ENCODE data around the gene PSMG4.

Gene PSMG4

GRCh38 chr6:3221578-3221977 is 37.2 kb upstream of the PSMG4 start:
- Histone ChIP-seq H3K36me3 (ENCODE audit: control insufficient read depth in 2 of 2, insufficient read depth in 2 of 2, low read length in 2 of 2) (no peaks in the 10 kb centered on the region), H3K9ac (ENCODE audit: low read length in 2 of 2) (no peak overlapping the region), H3K9me3 (ENCODE audit: control insufficient read depth in 2 of 2, low read length in 2 of 2) (no peaks in the 10 kb centered on the region), H3K4me1 (ENCODE audit: control insufficient read depth, insufficient read depth, low read length) (peaks cover 4% of the 10 kb centered on the region), H3K27ac (ENCODE audit: low read length) (no peak overlapping the region), H3K4me3 (ENCODE audit: low read length in 2 of 2) (no peak overlapping the region), H3K27me3 (ENCODE audit: control insufficient read depth in 1 of 2, insufficient read depth in 2 of 2, low read length in 2 of 2) (peaks cover under 1 to 3% of the 10 kb centered on the region in 2 donors)

- H3K36me3 ChIP-seq (ENCODE audit: control insufficient read depth in 2 of 2, insufficient read depth in 2 of 2, low read length in 2 of 2): no peaks in the 10 kb centered on the region
- H3K4me1 ChIP-seq (ENCODE audit: control insufficient read depth, insufficient read depth, low read length): peaks cover 14% of the 10 kb centered on the region
- no peak overlapping the region for H3K4me3 ChIP-seq (ENCODE audit: low read length in 2 of 2)
- H3K9ac ChIP-seq (ENCODE audit: low read length in 2 of 2): no peak overlapping the region
- H3K27ac ChIP-seq (ENCODE audit: low read length): no peak overlapping the region
- H3K27me3 ChIP-seq (ENCODE audit: control insufficient read depth in 1 of 2, insufficient read depth in 2 of 2, low read length in 2 of 2): peaks cover 9 to 11% of the 10 kb centered on the region in 2 donors
- no peaks in the 10 kb centered on the region for H3K9me3 ChIP-seq (ENCODE audit: control insufficient read depth in 2 of 2, low read length in 2 of 2)
Observed at GRCh38 chr6:3222506-3223038, 36.2 kb upstream of the PSMG4 start.

DNA sequence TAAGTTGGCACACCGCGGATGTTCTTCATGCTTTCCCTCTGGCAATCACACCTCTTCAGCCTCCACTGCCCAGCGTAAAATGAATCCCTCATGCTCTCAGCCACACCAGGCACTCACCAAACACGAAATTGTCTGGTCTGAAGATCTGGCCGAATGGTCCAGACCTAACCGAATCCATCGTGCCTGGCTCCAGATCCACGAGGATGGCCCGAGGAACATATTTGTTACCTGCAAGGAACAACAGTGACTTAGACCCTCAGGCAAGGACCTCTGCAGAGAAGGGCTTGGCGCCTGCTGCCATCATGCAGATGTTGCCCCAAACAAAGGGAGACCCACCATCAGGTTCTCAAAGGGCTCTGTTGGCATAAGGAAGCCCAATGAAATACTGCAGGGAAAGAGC is 32.7 kb upstream of the PSMG4 start:
- Histone ChIP-seq H3K9ac (ENCODE audit: low read length in 2 of 2) (no peak overlapping the region), H3K27ac (ENCODE audit: low read length) (no peak overlapping the region), H3K9me3 (ENCODE audit: control insufficient read depth in 2 of 2, low read length in 2 of 2) (no peaks in the 10 kb centered on the region), H3K4me3 (ENCODE audit: low read length in 2 of 2) (no peak overlapping the region), H3K36me3 (ENCODE audit: control insufficient read depth in 2 of 2, insufficient read depth in 2 of 2, low read length in 2 of 2) (no peaks in the 10 kb centered on the region), H3K27me3 (ENCODE audit: control insufficient read depth in 1 of 2, insufficient read depth in 2 of 2, low read length in 2 of 2) (peaks cover 29 to 43% of the 10 kb centered on the region in 2 donors), H3K4me1 (ENCODE audit: control insufficient read depth, insufficient read depth, low read length) (peaks cover 38% of the 10 kb centered on the region)

GRCh38 chr6:3226481-3227362 is 32.0 kb upstream of the PSMG4 start:
- peaks cover 45% of the 10 kb centered on the region for H3K4me1 ChIP-seq (ENCODE audit: control insufficient read depth, insufficient read depth, low read length)

GRCh38 chr6:3227363-3228045 is 31.2 kb upstream of the PSMG4 start, which contains the start of gene TUBB2B:
Gene TUBB2B (minus strand): TSS chr6:3227653. CDS start chr6:3227543, 110 bp downstream.
- Histone ChIP-seq H3K27ac (ENCODE audit: low read length) (no peak within 1 kb of the TSS), H3K4me3 (ENCODE audit: low read length in 2 of 2) (peak within 1 kb of the TSS; percentile 58 to 72), H3K4me1 (ENCODE audit: control insufficient read depth, insufficient read depth, low read length) (peaks cover 48% of the 10 kb centered on the region), H3K36me3 (ENCODE audit: control insufficient read depth in 2 of 2, insufficient read depth in 2 of 2, low read length in 2 of 2) (no peaks in the 10 kb centered on the region), H3K27me3 (ENCODE audit: control insufficient read depth in 1 of 2, insufficient read depth in 2 of 2, low read length in 2 of 2) (peaks cover 40 to 46% of the 10 kb centered on the region in 2 donors), H3K9ac (ENCODE audit: low read length in 2 of 2) (no peak within 1 kb of the TSS), H3K9me3 (ENCODE audit: control insufficient read depth in 2 of 2, low read length in 2 of 2) (no peaks in the 10 kb centered on the region)

More at GRCh38 chr6:3226481-3227362, 32.0 kb upstream of the PSMG4 start:
- Histone ChIP-seq H3K27ac (ENCODE audit: low read length) (no peak overlapping the region), H3K27me3 (ENCODE audit: control insufficient read depth in 1 of 2, insufficient read depth in 2 of 2, low read length in 2 of 2) (peaks cover 36 to 46% of the 10 kb centered on the region in 2 donors), H3K9me3 (ENCODE audit: control insufficient read depth in 2 of 2, low read length in 2 of 2) (no peaks in the 10 kb centered on the region), H3K36me3 (ENCODE audit: control insufficient read depth in 2 of 2, insufficient read depth in 2 of 2, low read length in 2 of 2) (no peaks in the 10 kb centered on the region), H3K9ac (ENCODE audit: low read length in 2 of 2) (no peak overlapping the region), H3K4me3 (ENCODE audit: low read length in 2 of 2) (peak overlapping the region; percentile 58 to 72)

DNA sequence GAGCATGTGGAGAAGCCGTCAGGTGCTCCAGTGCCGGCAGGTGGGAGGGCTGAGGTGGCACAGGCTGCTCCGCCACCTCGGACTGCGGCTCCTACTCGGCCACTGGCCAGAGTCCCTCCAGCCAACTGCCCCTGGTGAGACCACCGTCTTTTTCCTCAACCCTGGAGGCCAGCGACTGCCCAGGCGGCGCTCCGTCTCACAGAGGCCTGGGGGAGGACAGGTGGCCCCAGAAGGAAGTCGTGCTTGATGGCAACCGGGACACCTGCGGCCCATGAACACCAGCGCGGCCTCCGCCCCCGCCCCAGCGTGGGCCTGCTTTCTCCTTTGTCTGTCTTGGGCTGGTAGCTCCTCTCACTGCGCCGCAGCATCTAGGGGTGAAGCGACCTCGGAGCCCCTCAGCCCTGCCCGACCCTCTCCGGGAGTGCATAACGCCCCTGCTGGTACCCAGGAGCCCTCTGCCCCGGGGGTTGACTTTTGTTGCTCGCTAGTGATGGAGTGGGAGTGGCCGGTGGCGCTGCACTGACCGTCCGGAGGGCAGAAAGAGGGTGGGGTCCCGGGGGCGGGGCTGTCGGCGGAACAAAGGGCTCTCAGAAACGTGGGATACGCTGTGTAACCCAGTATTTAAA is 30.6 kb upstream of the PSMG4 start:
- peaks cover 47% of the 10 kb centered on the region for H3K4me1 ChIP-seq (ENCODE audit: control insufficient read depth, insufficient read depth, low read length)

GRCh38 chr6:3228771-3229565 is 29.8 kb upstream of the PSMG4 start:
- Histone ChIP-seq H3K4me3 (ENCODE audit: low read length in 2 of 2) (peak overlapping the region; percentile 13 to 54), H3K27ac (ENCODE audit: low read length) (no peak overlapping the region), H3K4me1 (ENCODE audit: control insufficient read depth, insufficient read depth, low read length) (peaks cover 47% of the 10 kb centered on the region), H3K36me3 (ENCODE audit: control insufficient read depth in 2 of 2, insufficient read depth in 2 of 2, low read length in 2 of 2) (no peaks in the 10 kb centered on the region), H3K27me3 (ENCODE audit: control insufficient read depth in 1 of 2, insufficient read depth in 2 of 2, low read length in 2 of 2) (peaks cover 46% of the 10 kb centered on the region in 2 donors), H3K9me3 (ENCODE audit: control insufficient read depth in 2 of 2, low read length in 2 of 2) (no peaks in the 10 kb centered on the region), H3K9ac (ENCODE audit: low read length in 2 of 2) (no peak overlapping the region)

More for the DNA sequence above, 30.6 kb upstream of the PSMG4 start:
- Histone ChIP-seq H3K27ac (ENCODE audit: low read length) (no peak overlapping the region), H3K9me3 (ENCODE audit: control insufficient read depth in 2 of 2, low read length in 2 of 2) (no peaks in the 10 kb centered on the region), H3K36me3 (ENCODE audit: control insufficient read depth in 2 of 2, insufficient read depth in 2 of 2, low read length in 2 of 2) (no peaks in the 10 kb centered on the region), H3K4me3 (ENCODE audit: low read length in 2 of 2) (peak overlapping the region; percentile 58 to 72), H3K27me3 (ENCODE audit: control insufficient read depth in 1 of 2, insufficient read depth in 2 of 2, low read length in 2 of 2) (peaks cover 40 to 46% of the 10 kb centered on the region in 2 donors), H3K9ac (ENCODE audit: low read length in 2 of 2) (no peak overlapping the region)

GRCh38 chr6:3229566-3230178 is 29.1 kb upstream of the PSMG4 start:
- Histone ChIP-seq H3K9me3 (ENCODE audit: control insufficient read depth in 2 of 2, low read length in 2 of 2) (no peaks in the 10 kb centered on the region), H3K9ac (ENCODE audit: low read length in 2 of 2) (no peak overlapping the region), H3K27ac (ENCODE audit: low read length) (no peak overlapping the region), H3K4me3 (ENCODE audit: low read length in 2 of 2) (no peak overlapping the region), H3K36me3 (ENCODE audit: control insufficient read depth in 2 of 2, insufficient read depth in 2 of 2, low read length in 2 of 2) (no peaks in the 10 kb centered on the region), H3K27me3 (ENCODE audit: control insufficient read depth in 1 of 2, insufficient read depth in 2 of 2, low read length in 2 of 2) (peaks cover 46% of the 10 kb centered on the region in 2 donors), H3K4me1 (ENCODE audit: control insufficient read depth, insufficient read depth, low read length) (peaks cover 47% of the 10 kb centered on the region)

GRCh38 chr6:3230256-3230882 is 28.4 kb upstream of the PSMG4 start:
- no peaks in the 10 kb centered on the region for H3K36me3 ChIP-seq (ENCODE audit: control insufficient read depth in 2 of 2, insufficient read depth in 2 of 2, low read length in 2 of 2)
- peaks cover 46% of the 10 kb centered on the region in 2 donors for H3K27me3 ChIP-seq (ENCODE audit: control insufficient read depth in 1 of 2, insufficient read depth in 2 of 2, low read length in 2 of 2)
- H3K9ac ChIP-seq (ENCODE audit: low read length in 2 of 2): no peak overlapping the region
- peak overlapping the region; percentile 87 to 92 for H3K4me3 ChIP-seq (ENCODE audit: low read length in 2 of 2)
- peaks cover 47% of the 10 kb centered on the region for H3K4me1 ChIP-seq (ENCODE audit: control insufficient read depth, insufficient read depth, low read length)
- no peak overlapping the region for H3K27ac ChIP-seq (ENCODE audit: low read length)
- H3K9me3 ChIP-seq (ENCODE audit: control insufficient read depth in 2 of 2, low read length in 2 of 2): no peaks in the 10 kb centered on the region

Data from stomach smooth muscle (tissue), 2 donors.